Stimulated activated CD8-positive, alpha-beta memory T cell treated with anti-CD3 and anti-CD28 coated beads, Interleukin-12 subunit alpha, Interleukin-12 subunit beta, amount 100 ng/mL, for 1 hour (primary cell): ENCODE results near the gene PBLD.
"Not testable (repeated sequence)": the region's sequence is repeated elsewhere in the genome, so short reads cannot be mapped to it uniquely, and the experiment has no call there.

ENCODE experiments used
- DNase-seq: peaks from one replicate; pipeline ENCODE4 v3.0.0-alpha.2; 2020; ENCODE audit warnings: low read depth

Gene PBLD

GRCh38 chr10:68278906-68279753 lies 53.6 kb downstream of the PBLD start:
- DNase-seq = not testable (repeated sequence)

- not testable (repeated sequence) for DNase-seq
These were observed 54.9 kb downstream of the PBLD start for GRCh38 chr10:68277814-68278213.

DNA sequence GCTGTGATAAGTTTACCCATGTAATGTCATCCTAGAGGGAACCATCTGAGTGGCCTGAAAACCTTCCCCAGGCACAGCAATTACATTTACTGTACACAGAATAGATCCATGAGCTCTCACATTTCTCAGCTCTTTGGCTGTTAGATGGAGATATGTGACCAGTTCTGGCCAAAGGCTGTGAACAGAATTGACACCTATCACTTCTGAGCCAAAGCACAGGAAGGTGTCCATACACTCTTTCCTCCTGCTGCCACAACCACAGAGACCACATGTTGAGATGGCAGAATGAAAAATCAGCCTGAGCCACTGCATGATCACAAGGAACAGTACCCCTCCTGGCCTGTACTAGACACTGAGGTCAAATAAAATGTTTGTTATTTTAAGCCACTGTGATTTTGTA lies 56.5 kb downstream of the PBLD start:
- no peak for DNase-seq

- no peak for DNase-seq
These were observed 57.1 kb downstream of the PBLD start for GRCh38 chr10:68275600-68276126.

DNA sequence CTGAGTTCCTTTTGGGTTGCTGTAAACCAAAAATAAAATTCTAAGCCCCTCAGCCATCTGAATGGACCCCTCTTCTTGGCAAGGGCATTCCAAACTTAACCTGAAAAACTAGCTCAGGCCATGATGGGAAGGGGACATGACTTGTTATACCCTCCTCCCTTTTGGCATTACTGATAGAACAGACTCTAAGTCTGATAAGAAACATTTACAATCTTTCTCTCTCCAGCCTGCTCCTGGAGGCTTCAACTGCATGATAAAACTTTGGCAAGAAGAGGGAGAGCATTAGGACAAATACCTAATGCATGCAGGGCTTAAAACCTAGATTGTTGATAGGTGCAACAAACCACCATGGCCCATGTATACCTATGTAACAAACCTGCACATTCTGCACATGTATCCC lies 59.9 kb downstream of the PBLD start:
- DNase-seq = no peak

DNA sequence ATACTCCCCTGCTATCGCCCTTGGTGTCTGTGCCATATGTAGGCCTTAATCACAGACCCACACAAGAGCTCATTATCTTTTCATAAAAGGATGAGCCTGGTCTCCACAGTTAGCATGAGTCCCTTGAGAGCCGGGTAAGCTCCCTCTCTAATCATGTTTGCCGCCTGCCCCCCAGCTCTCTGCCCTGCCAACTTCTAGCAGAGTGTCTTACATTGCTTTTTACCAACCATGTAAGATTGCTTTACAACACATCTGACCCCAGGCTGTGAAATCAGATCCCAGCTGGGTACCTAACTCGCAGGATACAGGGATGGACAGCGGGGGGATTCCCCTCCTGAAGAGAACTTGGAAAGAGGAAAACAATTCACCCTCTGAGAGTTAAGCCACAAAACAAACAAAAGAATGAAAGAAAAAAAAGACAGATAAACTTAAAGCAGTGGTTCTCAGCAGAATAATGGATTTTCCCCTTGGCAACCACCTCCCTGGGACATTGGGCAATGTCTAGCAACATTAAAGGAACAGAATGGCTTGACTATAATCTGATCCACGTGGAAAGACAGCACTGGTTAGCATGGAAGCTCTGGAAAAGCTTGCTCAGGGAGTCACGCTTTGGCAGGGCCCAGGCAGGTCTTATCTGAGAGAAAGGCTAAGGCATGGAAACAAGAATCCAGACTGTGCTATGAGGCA lies 61.4 kb downstream of the PBLD start:
- DNase-seq = no peak

- no peak for DNase-seq
These were observed 63.0 kb downstream of the PBLD start for GRCh38 chr10:68269562-68270290.

- no peak for DNase-seq
These were observed 71.4 kb downstream of the PBLD start for GRCh38 chr10:68261132-68261856.

DNA sequence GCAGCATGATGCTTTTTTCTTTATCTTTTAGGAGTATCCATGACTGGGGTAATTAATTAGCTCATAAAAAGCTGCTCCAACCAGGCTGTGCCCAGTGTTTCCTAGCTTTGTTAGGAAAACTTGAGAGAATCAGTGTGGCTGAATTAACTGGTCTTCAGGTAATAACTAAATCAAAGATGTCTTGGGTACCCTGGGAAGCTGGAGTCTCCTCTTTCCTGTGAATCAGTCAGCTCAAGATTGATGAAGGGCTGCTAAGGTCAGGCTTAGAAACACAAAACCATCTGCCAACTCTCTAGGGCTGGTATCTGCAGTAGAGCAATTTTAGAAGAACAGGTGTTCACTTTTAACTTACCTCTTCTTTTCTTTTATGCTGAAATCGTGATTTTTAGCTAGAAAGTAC lies 79.4 kb downstream of the PBLD start:
- no peak for DNase-seq

DNA sequence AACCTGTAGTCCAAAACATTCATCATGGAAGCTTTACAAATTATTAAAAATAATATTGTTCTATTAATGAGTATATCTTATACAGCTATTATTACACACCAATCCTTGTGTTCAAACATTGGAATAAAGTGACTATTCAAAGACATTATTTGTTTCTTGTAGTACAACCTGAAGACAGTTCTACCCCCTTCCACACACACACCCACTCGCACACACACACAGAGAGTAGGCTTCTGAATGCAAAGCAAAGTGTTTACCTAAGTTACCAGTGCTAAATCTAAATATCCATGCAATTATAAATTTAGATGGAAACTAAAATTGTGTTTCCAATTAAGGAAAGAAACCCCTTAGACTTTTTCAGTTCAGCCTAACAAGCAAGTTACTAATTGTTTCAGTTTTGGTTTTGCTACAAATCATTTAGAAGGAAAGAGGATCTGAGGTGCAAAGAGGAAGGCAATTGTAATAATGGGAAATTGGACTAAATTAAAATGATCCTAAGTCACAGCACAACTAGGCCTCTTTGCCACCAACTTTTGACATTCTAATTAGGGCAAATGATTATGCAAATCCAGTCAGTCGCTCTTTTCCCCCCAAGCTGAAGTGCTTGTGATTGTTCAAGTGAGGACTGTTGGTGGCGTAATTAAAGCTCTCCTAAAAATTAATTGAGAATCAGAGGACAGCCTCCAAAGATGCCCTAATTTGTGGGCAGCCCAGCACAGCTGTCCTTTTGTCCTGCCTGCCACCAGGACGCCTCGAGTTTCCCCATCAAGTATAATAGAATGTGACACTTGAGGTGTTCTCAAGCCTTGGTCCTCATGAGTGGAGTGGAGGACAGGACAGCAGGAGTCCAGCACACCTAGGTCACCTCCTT lies 80.9 kb downstream of the PBLD start:
- no peak for DNase-seq

DNA sequence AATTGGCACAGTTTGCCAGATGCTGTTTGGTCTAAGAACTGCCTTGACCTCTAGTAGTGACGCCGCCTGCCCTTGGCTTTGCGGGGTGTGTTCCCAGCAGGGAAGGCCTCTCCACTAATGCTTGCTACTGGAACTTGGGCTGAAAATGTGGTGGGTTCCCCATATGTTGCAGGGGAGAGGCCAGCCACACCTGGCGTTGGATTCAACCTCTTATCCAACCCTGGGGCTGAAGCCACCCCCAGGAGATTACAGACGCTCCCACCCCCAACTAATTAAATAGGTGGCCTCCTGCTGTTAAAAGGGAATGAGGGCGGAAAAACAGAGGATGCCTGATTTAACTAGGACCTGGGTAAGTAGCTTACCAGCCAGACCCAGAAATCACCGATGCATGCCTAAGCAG lies 81.6 kb downstream of the PBLD start:
- DNase-seq = no peak

GRCh38 chr10:68249297-68249696 lies 83.4 kb downstream of the PBLD start:
- no peak for DNase-seq

DNA sequence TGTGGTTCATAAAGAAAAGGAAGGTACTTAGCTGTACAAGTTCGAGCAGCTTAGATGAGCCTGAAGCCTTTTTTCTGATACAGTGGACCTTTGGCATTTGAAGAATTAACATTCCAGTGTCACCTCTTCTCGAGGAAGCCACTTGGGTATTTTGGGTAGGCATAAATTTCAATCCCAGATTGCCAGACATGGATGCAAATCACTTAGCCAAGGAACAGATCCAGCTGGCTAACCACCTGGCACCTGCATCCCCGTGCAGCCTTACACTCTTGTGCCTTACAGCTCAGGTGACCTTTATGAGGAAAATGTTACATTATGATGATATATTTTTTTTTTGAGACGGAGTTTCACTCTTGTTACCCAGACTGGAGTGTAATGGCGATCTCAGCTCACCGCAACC lies 84.8 kb downstream of the PBLD start:
- no peak for DNase-seq

DNA sequence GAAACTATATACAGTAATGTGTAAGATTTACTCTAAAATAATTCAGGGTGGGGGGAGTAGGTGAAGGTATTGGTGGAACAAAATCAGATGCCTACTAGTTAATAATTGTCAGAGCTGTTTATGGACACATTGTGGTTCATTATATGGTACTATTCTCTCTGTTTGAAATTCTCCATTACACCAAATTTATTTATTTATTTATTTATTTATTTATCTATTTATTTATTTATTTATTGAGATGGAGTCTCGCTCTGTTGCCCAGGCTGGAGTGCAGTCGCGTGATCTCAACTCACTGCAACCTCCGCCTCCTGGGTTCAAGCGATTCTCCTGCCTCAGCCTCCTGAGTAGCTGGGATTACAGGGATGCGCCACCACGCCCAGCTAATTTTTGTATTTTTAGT lies 86.3 kb downstream of the PBLD start:
- not testable (repeated sequence) for DNase-seq

- no peak for DNase-seq
These were observed 90.7 kb downstream of the PBLD start for GRCh38 chr10:68242051-68242450.

- no peak for DNase-seq
These were observed 93.1 kb downstream of the PBLD start for GRCh38 chr10:68239596-68240150.

- no peak for DNase-seq
These were observed 93.7 kb downstream of the PBLD start for GRCh38 chr10:68239069-68239468.

DNA sequence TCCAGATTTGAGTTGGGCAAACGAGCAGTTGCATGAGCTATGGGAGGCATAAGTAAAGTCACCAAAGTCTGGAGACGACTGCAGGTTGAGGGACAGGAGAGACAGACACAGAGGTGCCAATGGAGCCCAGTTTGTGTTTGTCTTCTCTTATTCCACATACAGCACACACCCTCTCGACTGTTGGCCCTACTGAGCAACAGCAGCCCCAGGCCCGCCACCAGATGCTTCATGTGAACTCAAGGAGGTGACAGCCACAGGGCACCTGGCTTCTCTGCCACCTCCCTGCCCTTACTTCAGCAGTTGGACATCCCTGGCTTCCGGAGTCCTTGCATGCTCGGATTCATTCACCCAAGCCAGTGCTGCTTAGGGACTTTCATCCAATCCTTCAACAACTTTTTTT lies 94.4 kb downstream of the PBLD start:
- DNase-seq = no peak

DNA sequence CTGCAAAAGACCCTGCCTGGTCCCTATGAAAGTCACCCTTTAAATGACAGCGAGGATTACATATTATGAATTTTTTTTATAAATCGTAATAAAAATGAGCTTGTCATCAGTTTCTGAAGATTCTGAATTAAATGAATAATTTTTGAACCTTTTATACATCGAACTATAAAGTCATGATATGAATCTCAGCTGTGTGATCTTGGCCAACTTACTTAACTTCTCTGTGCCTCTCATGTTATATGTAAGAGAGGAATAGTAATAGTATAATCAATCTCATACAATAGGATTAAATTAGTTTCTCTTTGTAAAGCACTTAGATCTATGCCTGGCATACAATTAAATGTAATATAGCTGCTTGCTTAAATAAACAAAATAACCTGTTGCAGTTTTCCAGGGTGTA lies 95.6 kb downstream of the PBLD start:
- no peak for DNase-seq

DNA sequence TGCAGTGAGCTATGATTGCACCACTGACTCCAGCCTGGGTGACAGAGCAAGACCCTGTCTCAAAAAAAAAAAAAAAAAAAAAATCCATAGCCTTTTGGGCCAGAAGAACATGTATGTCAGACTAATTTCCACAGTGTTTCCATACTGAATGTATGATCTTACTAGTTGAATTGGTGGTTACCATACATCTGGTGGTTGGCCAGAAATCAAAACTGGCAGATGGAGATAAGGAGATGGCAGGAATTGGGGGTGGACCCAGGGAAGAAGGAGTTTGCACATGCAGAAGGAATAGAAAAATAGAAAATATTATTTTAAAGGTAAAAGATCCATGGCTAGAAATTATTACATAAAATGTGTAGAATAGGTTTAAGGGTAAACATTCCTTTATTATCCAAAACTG lies 97.1 kb downstream of the PBLD start:
- no peak for DNase-seq

DNA sequence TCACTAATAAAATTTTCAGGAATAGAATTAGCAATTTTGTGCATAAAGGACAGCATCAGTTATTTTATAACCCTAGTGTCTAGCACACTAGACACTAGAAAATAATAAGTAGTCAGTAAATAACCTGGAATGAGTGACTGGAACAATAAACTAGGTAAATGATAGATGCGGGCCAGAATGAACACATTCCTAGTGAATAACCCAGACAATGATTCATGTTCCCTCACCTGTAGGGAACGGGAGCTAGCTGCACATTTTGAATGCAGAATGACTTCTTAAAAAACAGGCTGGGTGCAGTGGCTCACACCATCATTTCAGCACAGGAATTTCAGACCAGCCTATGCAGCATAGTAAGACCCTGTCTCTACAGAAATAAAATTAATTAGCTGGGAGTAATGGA lies 97.6 kb downstream of the PBLD start:
- no peak for DNase-seq
